Fibroblast of lung (primary cell): ENCODE results near the gene TMEM60. TPM values are rescaled to one million over a fixed set of nuclear protein-coding genes. Genes with fewer than 3 reads are reported as not detected.
A peak's percentile ranks its signal among the peaks of the same experiment; 100 is the strongest.

Experiments used
- DNase-seq, 2 donors: peaks; one replicate each; pipeline versions ENCODE4 v3.0.0 to v3.0.0-alpha.2; 2010; ENCODE audit warnings: low read depth in 2 of 2
- H2AFZ ChIP-seq: 2 replicates; pipeline ENCODE4 v1.5.1; 2012; ENCODE audit warnings: low read length, control low read depth, inconsistent platforms
- H3K27ac ChIP-seq: 2 replicates; pipeline ENCODE4 v1.5.1; 2011; ENCODE audit warnings: low read length, control low read depth; ENCODE audit not compliant: insufficient read depth
- H3K27me3 ChIP-seq: 2 replicates; pipeline ENCODE4 v1.5.1; 2011; ENCODE audit warnings: mild to moderate bottlenecking, low read length; ENCODE audit not compliant: control insufficient read depth, insufficient read depth
- H3K36me3 ChIP-seq: 2 replicates; pipeline ENCODE4 v1.5.1; 2011; ENCODE audit warnings: low read length; ENCODE audit not compliant: control insufficient read depth, insufficient read depth
- H3K4me1 ChIP-seq: 2 replicates; pipeline ENCODE4 v1.5.1; 2011; ENCODE audit warnings: low read length; ENCODE audit not compliant: control insufficient read depth, insufficient read depth; ENCODE audit errors: extremely low read depth
- H3K4me2 ChIP-seq: 2 replicates; pipeline ENCODE4 v1.5.1; 2011; ENCODE audit warnings: low read length, control low read depth; ENCODE audit not compliant: insufficient read depth; ENCODE audit errors: extremely low read depth
- H3K4me3 ChIP-seq, 4 experiments: fragments of 200-600 bp in 1 of 4; sonication (generic) in 1 of 4; replicated peaks in 1 of 4; 2 replicates each; pipeline ENCODE4 v1.5.1; 2011 to 2016; ENCODE audit warnings: low read length in 4 of 4, low read depth in 3 of 4, mild to moderate bottlenecking in 3 of 4, control low read depth in 2 of 4, inconsistent platforms in 1 of 4, mixed read lengths in 1 of 4; ENCODE audit not compliant: insufficient read depth in 1 of 4; ENCODE audit errors: control extremely low read depth in 1 of 4
- H3K79me2 ChIP-seq: 2 replicates; pipeline ENCODE4 v1.5.1; 2012; ENCODE audit warnings: mild to moderate bottlenecking, low read length, inconsistent platforms; ENCODE audit not compliant: control insufficient read depth, insufficient read depth
- H3K9ac ChIP-seq: 2 replicates; pipeline ENCODE4 v1.5.1; 2011; ENCODE audit warnings: mild to moderate bottlenecking, low read length, control low read depth; ENCODE audit not compliant: insufficient read depth
- H3K9me3 ChIP-seq: 2 replicates; pipeline ENCODE4 v1.5.1; 2012; ENCODE audit warnings: low read depth, low read length; ENCODE audit not compliant: control insufficient read depth, insufficient read depth
- H4K20me1 ChIP-seq: 2 replicates; pipeline ENCODE4 v1.5.1; 2011; ENCODE audit warnings: low read length; ENCODE audit not compliant: control insufficient read depth, insufficient read depth; ENCODE audit errors: extremely low read depth
- CTCF ChIP-seq, 2 donors: IDR thresholded peaks in 1 of 2; conservative IDR thresholded peaks in 1 of 2; 1 replicate in 1 of 2; 2 replicates in 1 of 2; pipeline ENCODE4 v1.5.1; 2011 to 2012; ENCODE audit warnings: low read length in 2 of 2, control low read depth in 1 of 2, inconsistent platforms in 1 of 2, low read depth in 1 of 2, mild to moderate bottlenecking in 1 of 2
- EZH2 ChIP-seq: IDR thresholded peaks from 2 replicates; pipeline ENCODE4 v1.5.1; 2012; ENCODE audit warnings: low read length, control low read depth, mild to moderate bottlenecking; ENCODE audit errors: missing control alignments
- polyA plus RNA-seq, 2 donors: library from polyadenylated mRNA; depleted of rRNA in 1 of 2; stranded (reverse) in 1 of 2; unstranded in 1 of 2; fragments of >200 nt; gene quantifications; 2 replicates each; pipeline ENCODE4 v1.2.1, GENCODE V29; 2011 to 2012; ENCODE audit warnings: missing spikeins in 1 of 2
- total RNA-seq: library from RNA; depleted of rRNA; stranded (reverse); fragments of >200 nt; gene quantifications from 2 replicates; pipeline ENCODE4 v1.2.1, GENCODE V29; 2014

Gene TMEM60
- total and polyA plus RNA-seq, 2 donors (not counting 1 experiment from before 2014, with no cell fraction given): 24.4 to 45.5 TPM

GRCh38 chr7:77812290-77812685 is 14.1 kb upstream of the TMEM60 start:
- Histone ChIP-seq H3K4me2 (peak overlapping the region; percentile 66), H3K4me3 (no peak overlapping the region), H4K20me1 (no peaks in the 10 kb centered on the region), H3K27ac (peak overlapping the region; percentile 60), H3K36me3 (no peaks in the 10 kb centered on the region), H3K4me1 (no peaks in the 10 kb centered on the region), H3K9ac (no peak overlapping the region), H3K27me3 (no peaks in the 10 kb centered on the region), H3K9me3 (no peaks in the 10 kb centered on the region), H3K79me2 (peaks cover 40% of the 10 kb centered on the region), H2AFZ (no peak overlapping the region)
- peak; percentile 73 to 94 for DNase-seq
- no peak for TF ChIP-seq EZH2
- no peak for TF ChIP-seq CTCF (conservative IDR thresholded peaks at IDR 0.05 in 1 of 2, IDR thresholded peaks at IDR 0.05 in 1 of 2; ENCODE audit: low read depth in 1 of 2, low read length in 2 of 2)

GRCh38 chr7:77811516-77812289 is 13.5 kb upstream of the TMEM60 start:
- TF ChIP-seq EZH2: no peak
- TF ChIP-seq CTCF (conservative IDR thresholded peaks at IDR 0.05 in 1 of 2, IDR thresholded peaks at IDR 0.05 in 1 of 2; ENCODE audit: low read depth in 1 of 2, low read length in 2 of 2): no peak
- Histone ChIP-seq H3K4me2 (peak overlapping the region; percentile 66), H3K9ac (no peak overlapping the region), H2AFZ (no peak overlapping the region), H3K27me3 (no peaks in the 10 kb centered on the region), H3K36me3 (no peaks in the 10 kb centered on the region), H3K4me1 (no peaks in the 10 kb centered on the region), H3K27ac (peak overlapping the region; percentile 60), H3K9me3 (no peaks in the 10 kb centered on the region), H4K20me1 (no peaks in the 10 kb centered on the region), H3K79me2 (peaks cover 43% of the 10 kb centered on the region), H3K4me3 (no peak overlapping the region)
- peak in 1 of 2 donors; percentile 61 for DNase-seq

GRCh38 chr7:77808517-77808916 is 10.3 kb upstream of the TMEM60 start:
- Histone ChIP-seq H3K27me3 (no peaks in the 10 kb centered on the region), H3K4me3 (no peak overlapping the region), H3K36me3 (no peaks in the 10 kb centered on the region), H2AFZ (no peak overlapping the region), H3K9ac (no peak overlapping the region), H3K27ac (no peak overlapping the region), H3K9me3 (no peaks in the 10 kb centered on the region), H3K4me2 (no peak overlapping the region), H3K79me2 (peaks cover 53% of the 10 kb centered on the region), H4K20me1 (no peaks in the 10 kb centered on the region), H3K4me1 (no peaks in the 10 kb centered on the region)
- DNase-seq: no peak
- TF ChIP-seq EZH2: no peak
- no peak for TF ChIP-seq CTCF (conservative IDR thresholded peaks at IDR 0.05 in 1 of 2, IDR thresholded peaks at IDR 0.05 in 1 of 2; ENCODE audit: low read depth in 1 of 2, low read length in 2 of 2)
